HEK293 (cell line): ENCODE results near the gene THUMPD3.

Experiments
- CTCF ChIA-PET: fragments of 350-600 bp; formaldehyde crosslinking; extraction: SDS; loops from one replicate; lab custom pipeline; 2021; ENCODE audit warnings: antibody characterized with exemption; lab: Yijun Ruan, JAX
- POLR2A ChIA-PET: fragments of 300-600 bp; formaldehyde crosslinking; extraction: SDS; loops from one replicate; lab custom pipeline; 2020; ENCODE audit warnings: antibody characterized with exemption, inconsistent platforms; lab: Yijun Ruan, JAX
- H3K27ac ChIP-seq: fragments of 200-500 bp; sonication (Bioruptor generic); 2 replicates; pipeline ENCODE4 v1.5.1; 2014; ENCODE audit warnings: low read depth, low read length, control low read depth, inconsistent platforms; ENCODE audit errors: extremely low read depth
- H3K36me3 ChIP-seq, 2 experiments: fragments of 200-500 bp in 1 of 2; sonication (Bioruptor generic) in 1 of 2; 1 replicate in 1 of 2; 2 replicates in 1 of 2; pipeline ENCODE4 v1.5.1; 2014 to 2017; ENCODE audit warnings: inconsistent platforms in 2 of 2, low read length in 2 of 2; ENCODE audit not compliant: control insufficient read depth in 2 of 2, insufficient read depth in 1 of 2
- H3K4me1 ChIP-seq: fragments of 200-500 bp; sonication (Bioruptor generic); 2 replicates; pipeline ENCODE4 v1.5.1; 2014; ENCODE audit warnings: mild to moderate bottlenecking, low read length, inconsistent platforms; ENCODE audit not compliant: control insufficient read depth, insufficient read depth
- H3K4me3 ChIP-seq: 2 replicates; pipeline ENCODE4 v1.5.1; 2011; ENCODE audit warnings: low read depth, mild to moderate bottlenecking, control low read depth, low read length, moderate library complexity
- H3K9me3 ChIP-seq: fragments of 200-500 bp; sonication (Bioruptor generic); 2 replicates; pipeline ENCODE4 v1.5.1; 2014; ENCODE audit warnings: low read depth, low read length, inconsistent platforms; ENCODE audit not compliant: control insufficient read depth, insufficient read depth
- HOXA7 ChIP-seq: sonication (generic); formaldehyde crosslinking; IDR thresholded peaks from 2 replicates; pipeline ENCODE4 v1.8.1; 2022; ENCODE audit warnings: missing genetic modification reagents, borderline replicate concordance
- IKZF3 ChIP-seq: fragments of 450-650 bp; IDR thresholded peaks from 2 replicates; pipeline ENCODE4 v1.5.0; 2018; ENCODE audit warnings: missing biosample characterization, mild to moderate bottlenecking, missing genetic modification characterization, moderate library complexity
- KLF17 ChIP-seq: fragments of 450-650 bp; formaldehyde crosslinking; IDR thresholded peaks from 2 replicates; pipeline ENCODE4 v1.5.1; 2016; ENCODE audit warnings: missing biosample characterization, missing genetic modification characterization
- KLF8 ChIP-seq: fragments of 450-650 bp; formaldehyde crosslinking; IDR thresholded peaks from 2 replicates; pipeline ENCODE4 v1.5.1; 2016; ENCODE audit warnings: missing biosample characterization, missing genetic modification characterization
- MZF1 ChIP-seq: fragments of 450-650 bp; formaldehyde crosslinking; IDR thresholded peaks from 2 replicates; pipeline ENCODE4 v1.5.1; 2017; ENCODE audit warnings: missing biosample characterization, missing genetic modification characterization, borderline replicate concordance
- OSR2 ChIP-seq: fragments of 450-650 bp; formaldehyde crosslinking; IDR thresholded peaks from 2 replicates; pipeline ENCODE4 v1.5.1; 2016; ENCODE audit warnings: missing biosample characterization, missing genetic modification characterization
- PRDM6 ChIP-seq: fragments of 450-650 bp; formaldehyde crosslinking; IDR thresholded peaks from 2 replicates; pipeline ENCODE4 v1.5.1; 2017; ENCODE audit warnings: missing biosample characterization, missing genetic modification characterization
- SCRT1 ChIP-seq: fragments of 450-650 bp; formaldehyde crosslinking; IDR thresholded peaks from 2 replicates; pipeline ENCODE4 v1.5.1; 2016; ENCODE audit warnings: missing biosample characterization, missing genetic modification characterization, borderline replicate concordance
- SP3 ChIP-seq: fragments of 450-650 bp; formaldehyde crosslinking; IDR thresholded peaks from 2 replicates; pipeline ENCODE4 v1.5.1; 2016; ENCODE audit warnings: missing biosample characterization, missing genetic modification characterization
- ZBTB21 ChIP-seq: fragments of 450-650 bp; formaldehyde crosslinking; IDR thresholded peaks from 2 replicates; pipeline ENCODE4 v1.5.1; 2017; ENCODE audit warnings: missing biosample characterization, missing genetic modification characterization
- ZEB2 ChIP-seq: fragments of 450-650 bp; formaldehyde crosslinking; IDR thresholded peaks from 2 replicates; pipeline ENCODE4 v1.5.1; 2016; ENCODE audit warnings: missing biosample characterization, missing genetic modification characterization
- ZFP41 ChIP-seq: fragments of 450-650 bp; formaldehyde crosslinking; IDR thresholded peaks from 2 replicates; pipeline ENCODE4 v1.5.1; 2016; ENCODE audit warnings: missing biosample characterization, missing genetic modification characterization, borderline replicate concordance
- ZNF18 ChIP-seq: fragments of 450-650 bp; formaldehyde crosslinking; IDR thresholded peaks from 2 replicates; pipeline ENCODE4 v1.5.1; 2016; ENCODE audit warnings: missing biosample characterization, missing genetic modification characterization
- ZNF2 ChIP-seq: fragments of 450-650 bp; formaldehyde crosslinking; IDR thresholded peaks from 2 replicates; pipeline ENCODE4 v1.5.1; 2016; ENCODE audit warnings: missing biosample characterization, missing genetic modification characterization
- ZNF24 ChIP-seq: fragments of 450-650 bp; formaldehyde crosslinking; IDR thresholded peaks from 2 replicates; pipeline ENCODE4 v1.5.1; 2016; ENCODE audit warnings: missing biosample characterization, missing genetic modification characterization
- ZNF341 ChIP-seq: fragments of 450-650 bp; formaldehyde crosslinking; IDR thresholded peaks from 2 replicates; pipeline ENCODE4; 2016; ENCODE audit warnings: low read depth, missing biosample characterization, missing genetic modification characterization
- ZNF449 ChIP-seq: fragments of 450-650 bp; formaldehyde crosslinking; IDR thresholded peaks from 2 replicates; pipeline ENCODE4 v1.5.1; 2017; ENCODE audit warnings: missing biosample characterization, mild to moderate bottlenecking, missing genetic modification characterization, moderate library complexity
- ZNF488 ChIP-seq: fragments of 450-650 bp; formaldehyde crosslinking; IDR thresholded peaks from 2 replicates; pipeline ENCODE4 v1.5.1; 2016; ENCODE audit warnings: missing biosample characterization, missing genetic modification characterization
- ZNF529 ChIP-seq: fragments of 450-650 bp; formaldehyde crosslinking; IDR thresholded peaks from 2 replicates; pipeline ENCODE4 v1.5.1; 2017; ENCODE audit warnings: missing genetic modification characterization, missing biosample characterization; ENCODE audit not compliant: insufficient replicate concordance
- ZNF580 ChIP-seq: fragments of 450-650 bp; formaldehyde crosslinking; IDR thresholded peaks from 2 replicates; pipeline ENCODE4 v1.5.1; 2016; ENCODE audit warnings: missing biosample characterization, missing genetic modification characterization
- ZNF600 ChIP-seq: fragments of 450-650 bp; formaldehyde crosslinking; IDR thresholded peaks from 2 replicates; pipeline ENCODE4 v1.5.1; 2016; ENCODE audit warnings: missing biosample characterization, missing genetic modification characterization
- ZNF623 ChIP-seq: fragments of 450-650 bp; formaldehyde crosslinking; IDR thresholded peaks from 2 replicates; pipeline ENCODE4 v1.5.1; 2016; ENCODE audit warnings: missing biosample characterization, missing genetic modification characterization
- ZNF624 ChIP-seq: fragments of 450-650 bp; formaldehyde crosslinking; IDR thresholded peaks from 2 replicates; pipeline ENCODE4 v1.5.1; 2017; ENCODE audit warnings: missing biosample characterization, missing genetic modification characterization
- ZNF785 ChIP-seq: fragments of 450-650 bp; formaldehyde crosslinking; IDR thresholded peaks from 2 replicates; pipeline ENCODE4 v1.5.1; 2016; ENCODE audit warnings: missing biosample characterization, missing genetic modification characterization
- ZNF843 ChIP-seq: fragments of 450-650 bp; formaldehyde crosslinking; IDR thresholded peaks from 2 replicates; pipeline ENCODE4 v1.5.1; 2016; ENCODE audit warnings: missing biosample characterization, missing genetic modification characterization
- ZSCAN4 ChIP-seq: fragments of 450-650 bp; formaldehyde crosslinking; IDR thresholded peaks from 2 replicates; pipeline ENCODE4 v1.5.1; 2017; ENCODE audit warnings: missing biosample characterization, missing genetic modification characterization

THUMPD3 gene

GRCh38 chr3:9402410-9403228, 39.8 kb downstream of the THUMPD3 start:
- CTCF ChIA-PET, result interaction anchor here (0.6 to 1.5 kb wide), 4 partner anchors 14 to 201 kb away, joined by 3 to 4 read pairs (median 3); no protein-coding TSS in a partner anchor
- Histone ChIP-seq H3K9me3 (no peaks in the 10 kb centered on the region), H3K4me1 (peaks cover 45% of the 10 kb centered on the region), H3K4me3 (peak overlapping the region; percentile 16), H3K36me3 (no peaks in the 10 kb centered on the region), H3K27ac (peak overlapping the region; percentile 46)
- POLR2A ChIA-PET, result interaction anchor here (0.6 to 1.3 kb wide), 4 partner anchors 12 to 39 kb away, joined by 3 read pairs; partner anchors contain the start of gene THUMPD3
- TF ChIP-seq MZF1, result peak; percentile 49
- peak; percentile 62 for TF ChIP-seq ZNF843
- no peak for TF ChIP-seq SCRT1 (tag by site-specific recombination)
- peak; percentile 83 for TF ChIP-seq ZNF449 (tag by site-specific recombination)
- no peak for TF ChIP-seq ZFP41 (tag by site-specific recombination)
- peak; percentile 89 for TF ChIP-seq IKZF3
- TF ChIP-seq ZNF623 (tag by site-specific recombination), result no peak
- no peak for TF ChIP-seq ZNF624
- TF ChIP-seq OSR2, result peak; percentile 82
- peak; percentile 45; the same call in 1 of the 2 replicates for TF ChIP-seq ZNF600 (tag by site-specific recombination)
- TF ChIP-seq ZSCAN4 (tag by site-specific recombination), result no peak
- peak; percentile 90 for TF ChIP-seq PRDM6 (tag by site-specific recombination)
- peak; percentile 95 for TF ChIP-seq ZNF529 (tag by site-specific recombination)
- peak; percentile 31; the same call in 1 of the 2 replicates for TF ChIP-seq ZBTB21
- peak; percentile 53; the same call in 1 of the 2 replicates for TF ChIP-seq ZNF24 (tag by site-specific recombination)
- TF ChIP-seq ZNF785 (tag by site-specific recombination), result no peak
- peak; percentile 81 for TF ChIP-seq ZEB2
- peak; percentile 55; the same call in 1 of the 2 replicates for TF ChIP-seq ZNF580 (tag by site-specific recombination)
- 0 out of 2 replicates have a peak, but pooled peaks have one; percentile 15 for TF ChIP-seq ZNF488 (tag by site-specific recombination)
- TF ChIP-seq ZNF2 (tag by site-specific recombination), result 0 out of 2 replicates have a peak, but pooled peaks have one; percentile 2
- TF ChIP-seq SP3 (tag by site-specific recombination), result peak; percentile 50; the same call in 1 of the 2 replicates
- peak; percentile 65; the same call in 1 of the 2 replicates for TF ChIP-seq KLF17
- TF ChIP-seq KLF8 (tag by site-specific recombination), result peak; percentile 67
- 0 out of 2 replicates have a peak, but pooled peaks have one; percentile 22 for TF ChIP-seq ZNF18 (tag by site-specific recombination)
- TF ChIP-seq ZNF341 (tag by site-specific recombination), result 0 out of 2 replicates have a peak, but pooled peaks have one; percentile 17
- TF ChIP-seq HOXA7, result no peak
